HG03060 (cell line): ENCODE data around the gene TRPM2.
"Not testable (repeated sequence)": the region's sequence is repeated elsewhere in the genome, so short reads cannot be mapped to it uniquely, and the experiment has no call there.

Experiments
- ATAC-seq: cut with Tn5 transposase; IDR thresholded peaks from one replicate; pipeline ENCODE4 v1.9.1; 2021; ENCODE audit warnings: low read depth, moderate number of reproducible peaks; ENCODE audit not compliant: unreplicated experiment

The TRPM2 gene

GRCh38 chr21:44475266-44475845, 121.9 kb downstream of the TRPM2 start:
- ATAC-seq, result no peak

DNA sequence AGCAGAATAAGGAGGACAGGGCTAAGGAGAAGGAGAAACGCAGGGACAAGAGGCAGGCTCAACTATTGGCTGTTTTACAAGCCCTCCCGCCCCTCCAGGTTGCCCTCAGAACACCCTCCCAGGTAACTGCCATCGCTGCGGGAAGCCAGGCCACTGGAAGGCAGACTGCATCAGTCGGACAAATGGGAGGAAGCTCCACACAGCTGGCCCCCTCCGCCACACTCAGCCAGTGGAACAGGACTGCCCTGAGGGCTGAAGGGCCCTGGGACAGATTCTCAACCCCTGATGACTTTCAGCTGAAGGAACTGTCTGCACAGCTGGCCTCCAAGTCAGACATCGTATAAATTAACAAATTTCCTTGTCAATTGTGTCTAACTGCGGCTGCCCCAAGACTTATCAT, 123.7 kb downstream of the TRPM2 start:
- ATAC-seq, result no peak

- no peak for ATAC-seq
Observed at GRCh38 chr21:44477712-44478111, 124.3 kb downstream of the TRPM2 start.

DNA sequence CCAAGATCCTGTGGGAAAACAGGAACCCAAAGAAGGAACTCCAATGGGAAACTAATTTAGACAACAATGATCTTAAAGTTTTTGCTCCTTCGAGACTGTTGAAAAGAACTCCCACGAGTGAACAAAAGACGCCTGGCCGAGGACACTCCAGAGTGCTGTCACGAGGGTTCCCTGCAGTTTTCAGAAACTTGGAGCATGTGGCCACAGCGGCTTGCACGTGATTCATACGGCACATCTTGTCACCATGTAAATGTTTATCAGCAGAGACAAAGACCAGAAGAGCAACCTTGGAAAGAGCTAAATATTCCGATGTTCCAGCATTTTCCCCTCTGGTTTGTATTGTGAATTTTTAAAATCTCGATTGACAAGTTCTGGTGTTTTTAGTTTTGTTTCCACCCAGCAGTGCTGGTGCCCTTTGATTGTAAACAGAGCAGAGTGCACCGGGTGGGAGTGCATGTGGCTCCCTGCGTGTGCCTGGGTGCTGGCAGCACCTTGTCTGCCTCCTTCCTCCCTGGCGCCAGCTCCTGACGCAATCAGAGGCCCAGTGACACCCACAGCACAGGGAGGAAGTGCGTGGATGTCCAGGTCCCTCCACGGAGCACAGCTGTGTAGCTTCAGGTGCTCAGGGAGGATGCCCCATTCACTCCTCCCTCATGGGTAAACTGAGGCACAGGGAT, 124.8 kb downstream of the TRPM2 start:
- no peak for ATAC-seq

DNA sequence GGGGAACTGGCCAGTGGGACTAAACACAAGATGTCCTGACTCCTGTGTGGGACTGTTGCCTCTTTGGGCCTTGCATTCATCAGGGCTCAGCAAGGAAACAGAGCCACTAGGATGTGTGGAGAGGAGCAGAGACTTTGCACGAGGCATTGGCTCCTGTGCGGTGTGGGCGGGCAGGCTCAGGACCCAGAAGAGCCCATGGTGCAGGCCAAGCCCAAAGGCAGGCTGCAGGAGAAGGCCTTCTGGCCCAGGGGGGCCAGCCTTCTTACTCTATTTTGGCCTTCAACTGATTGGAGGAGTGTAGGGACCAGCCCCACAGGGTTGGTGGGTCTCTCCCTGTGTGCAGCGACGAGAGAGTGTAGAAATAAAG, 125.4 kb downstream of the TRPM2 start:
- no peak for ATAC-seq

DNA sequence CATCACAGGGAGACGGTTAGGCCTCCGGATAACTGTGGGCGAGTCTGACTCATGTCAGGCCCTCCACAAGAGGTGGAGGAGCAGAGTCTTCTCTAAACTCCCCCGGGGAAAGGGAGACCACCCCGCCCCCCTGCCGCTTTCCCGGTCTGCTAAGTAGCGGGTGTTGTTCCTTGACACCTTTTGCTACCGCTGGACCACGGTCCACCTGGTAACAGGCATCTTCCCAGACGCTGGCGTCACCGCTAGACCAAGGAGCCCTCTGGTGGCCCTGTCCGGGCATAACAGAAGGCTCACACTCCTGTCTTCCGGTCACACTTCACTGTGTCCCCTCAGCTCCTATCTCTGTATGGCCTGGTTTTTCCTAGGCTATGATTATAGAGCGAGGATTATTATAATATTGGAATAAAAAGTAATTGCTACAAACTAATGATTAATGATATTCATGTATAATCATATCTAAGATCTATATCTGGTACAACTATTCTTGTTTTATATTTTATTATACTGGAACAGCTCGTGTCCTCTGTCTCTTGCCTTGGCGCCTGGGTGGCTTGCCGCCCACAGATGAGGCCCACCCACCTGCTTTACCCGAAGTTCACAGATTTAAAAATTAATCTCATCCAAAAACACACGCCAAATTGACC, 126.3 kb downstream of the TRPM2 start:
- ATAC-seq, result not testable (repeated sequence)

- ATAC-seq, result no peak
Observed at GRCh38 chr21:44480200-44481053, 127.0 kb downstream of the TRPM2 start.

- ATAC-seq, result no peak
Observed at GRCh38 chr21:44482581-44483287, 129.3 kb downstream of the TRPM2 start.

DNA sequence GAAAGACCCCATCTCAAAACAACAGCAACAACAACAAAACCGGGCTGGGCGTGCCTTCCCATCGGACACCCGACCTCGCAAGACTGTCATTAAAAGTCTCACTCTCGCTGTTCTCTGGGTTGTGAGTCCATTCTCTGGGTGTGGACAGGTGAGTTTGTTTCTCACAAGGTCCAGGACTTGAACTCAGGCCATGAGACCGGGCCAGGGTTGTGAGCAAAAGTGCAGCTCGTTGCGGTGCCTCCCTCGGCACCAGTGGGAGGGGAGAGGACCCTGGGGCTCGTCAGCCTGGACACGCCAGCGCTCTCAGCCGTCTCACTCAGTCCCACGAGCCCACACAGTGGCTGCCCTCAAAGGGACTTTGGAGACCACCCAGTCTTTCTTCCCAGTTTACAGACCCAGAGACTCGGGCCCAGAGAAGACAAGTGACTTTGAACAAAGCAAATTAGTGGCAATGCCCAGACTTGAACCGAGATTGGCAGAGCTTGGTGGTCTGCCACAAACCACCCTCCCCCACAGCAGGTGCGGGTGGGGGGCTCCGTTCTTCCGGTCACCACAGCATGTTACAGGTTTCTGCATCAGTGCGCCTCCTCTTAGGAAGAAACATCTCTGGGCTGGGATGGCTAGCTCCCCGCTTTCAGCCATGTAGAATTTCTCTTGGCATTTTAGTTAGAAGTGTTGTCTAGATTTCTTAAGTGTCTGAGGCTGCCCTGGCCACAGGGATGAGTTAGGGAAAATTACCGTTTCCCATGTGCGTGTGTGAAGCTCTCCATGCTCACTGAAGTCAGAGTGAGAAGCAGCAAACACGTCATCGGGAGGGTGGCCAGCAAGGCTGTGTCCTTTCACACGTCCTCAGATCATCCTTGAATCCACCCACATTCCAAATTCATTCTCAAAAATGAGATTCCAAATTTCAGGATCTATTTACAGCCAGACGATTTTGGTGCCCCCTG, 130.1 kb downstream of the TRPM2 start:
- no peak for ATAC-seq

DNA sequence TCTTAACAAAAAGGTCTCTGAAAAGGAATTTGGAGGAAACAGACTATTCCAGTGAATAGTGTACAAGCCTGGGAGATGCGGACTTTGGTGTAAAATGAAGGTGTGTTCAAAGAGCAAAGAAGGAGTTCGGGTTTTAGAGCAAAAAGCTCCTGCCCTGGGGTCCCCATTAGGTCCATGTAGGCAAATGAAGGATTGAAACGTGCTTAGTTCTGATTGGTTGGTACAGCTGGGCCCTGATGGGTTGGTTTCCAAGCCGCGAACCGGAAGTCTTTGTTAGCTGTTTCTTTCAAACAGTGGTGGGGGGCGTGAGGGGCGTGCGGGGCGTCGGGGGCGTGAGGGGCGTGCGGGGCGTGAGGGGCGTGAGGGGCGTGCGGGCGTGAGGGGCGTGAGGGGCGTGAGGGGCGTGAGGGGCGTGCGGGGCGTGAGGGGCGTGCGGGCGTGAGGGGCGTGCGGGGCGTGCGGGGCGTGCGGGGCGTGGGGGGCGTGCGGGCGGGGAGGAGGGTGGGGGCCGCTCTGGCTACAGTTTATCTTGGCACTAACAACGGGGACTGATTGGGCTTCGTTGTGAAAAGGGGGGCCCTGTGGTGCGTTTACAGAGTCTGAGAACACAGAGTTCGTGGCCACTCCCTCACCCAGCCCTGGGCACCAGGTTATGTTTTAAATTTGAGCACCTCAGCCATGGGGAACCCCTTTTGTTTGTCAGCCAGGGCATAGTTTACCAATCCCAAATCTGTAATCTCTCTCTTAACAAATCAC, 131.3 kb downstream of the TRPM2 start:
- no peak for ATAC-seq

DNA sequence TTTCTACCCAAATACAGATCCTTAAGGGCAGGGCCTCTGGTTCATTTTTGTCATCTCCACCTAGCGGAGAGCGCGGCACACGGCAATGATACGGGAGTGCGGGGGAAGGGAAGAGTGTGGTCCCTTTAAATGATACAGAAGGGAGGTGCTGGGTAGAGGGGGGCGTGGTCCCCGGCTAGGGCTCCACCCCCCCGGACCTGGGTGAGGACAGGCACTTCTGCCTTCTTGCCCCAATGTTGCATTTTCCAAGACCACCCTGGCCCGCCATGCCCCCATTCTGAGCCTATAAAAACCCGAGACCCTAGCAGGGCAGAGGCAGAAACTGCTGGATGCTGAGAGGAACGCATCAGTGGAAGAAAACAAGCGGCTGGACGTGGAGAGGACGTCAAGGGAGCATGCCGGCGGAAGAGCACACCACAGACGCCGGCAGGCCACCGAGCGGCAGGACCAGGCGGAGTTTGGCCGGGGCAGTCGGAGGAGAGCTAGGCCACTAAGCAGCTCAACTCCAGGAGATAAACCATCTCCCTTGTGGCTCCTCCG, 131.9 kb downstream of the TRPM2 start:
- no peak for ATAC-seq

DNA sequence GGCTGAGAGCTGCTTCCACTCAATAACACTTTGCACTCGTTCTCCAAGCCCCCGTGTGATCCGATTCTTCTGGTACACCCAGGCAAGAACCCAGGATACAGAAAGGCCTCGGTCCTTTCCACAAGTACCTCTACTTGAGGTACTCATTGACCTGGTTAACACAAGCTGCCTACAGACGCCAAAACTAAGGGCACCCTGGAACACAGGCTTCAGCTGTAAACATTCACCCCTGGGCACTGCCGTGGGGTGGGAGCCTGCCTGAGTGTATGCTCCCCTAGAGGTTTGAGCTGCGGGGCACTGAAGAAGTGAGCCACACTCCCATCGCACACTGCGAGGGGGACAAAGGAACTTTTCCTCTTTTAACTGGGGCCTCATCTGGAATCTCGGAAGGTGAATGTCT, 132.4 kb downstream of the TRPM2 start:
- no peak for ATAC-seq

DNA sequence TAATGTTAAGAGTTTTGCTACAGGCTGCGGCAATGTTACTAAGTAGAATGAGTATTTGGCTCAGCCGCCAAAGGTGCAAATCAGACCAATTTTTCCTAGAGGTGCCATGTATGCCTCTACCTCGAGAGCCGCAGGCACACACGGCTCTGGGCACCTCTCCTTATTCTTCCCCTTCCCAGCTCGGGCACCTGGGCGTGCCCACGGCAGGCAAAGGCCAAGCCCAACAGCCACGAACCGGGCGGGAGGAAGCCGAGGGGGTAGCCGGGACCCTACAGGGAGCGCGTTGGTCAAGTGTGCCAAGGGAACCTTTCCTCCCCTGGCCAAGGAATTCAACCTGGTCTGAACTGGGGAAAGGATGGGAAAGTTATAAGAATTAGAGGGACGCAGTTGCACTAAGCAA, 132.9 kb downstream of the TRPM2 start:
- ATAC-seq, result no peak

DNA sequence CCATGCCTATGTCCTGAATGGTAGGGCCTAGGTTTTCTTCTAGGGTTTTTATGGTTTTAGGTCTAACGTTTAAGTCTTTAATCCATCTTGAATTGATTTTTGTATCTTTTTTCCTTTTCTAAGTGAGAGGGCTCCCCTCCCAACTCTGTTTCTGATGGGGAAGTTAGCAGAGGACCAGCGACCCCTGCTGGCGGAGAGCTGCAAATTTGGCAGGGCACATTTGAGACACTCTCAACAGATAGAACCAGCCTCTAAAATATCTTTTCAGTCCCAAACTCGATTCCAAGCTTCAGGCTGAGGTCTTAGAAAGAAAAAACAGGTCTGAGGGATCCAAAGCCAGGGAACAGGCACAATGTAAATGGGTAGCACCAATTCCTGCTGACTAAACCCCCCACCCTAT, 134.4 kb downstream of the TRPM2 start:
- no peak for ATAC-seq

GRCh38 chr21:44489962-44490361, 136.5 kb downstream of the TRPM2 start:
- no peak for ATAC-seq

DNA sequence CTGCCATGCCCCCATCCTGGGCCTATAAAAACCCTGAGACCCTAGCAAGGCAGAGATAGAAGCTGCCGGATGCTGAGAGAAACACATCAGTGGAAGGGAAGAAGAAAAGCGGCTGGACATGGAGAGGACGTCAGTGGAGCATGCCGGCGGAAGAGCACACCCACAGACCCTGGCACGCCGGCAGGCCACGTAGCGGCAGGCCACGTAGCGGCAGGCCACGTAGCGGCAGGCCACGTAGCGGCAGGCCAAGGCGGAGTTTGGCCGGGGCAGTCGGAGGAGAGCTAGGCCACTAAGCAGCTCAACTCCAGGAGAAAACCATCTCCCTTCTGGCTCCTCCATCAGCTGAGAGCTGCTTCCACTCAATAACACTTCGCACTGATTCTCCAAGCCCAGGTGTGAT, 137.0 kb downstream of the TRPM2 start:
- ATAC-seq, result no peak

GRCh38 chr21:44490816-44491215, 137.4 kb downstream of the TRPM2 start:
- no peak for ATAC-seq
